H1 (cell line): ENCODE data around the gene NTN5. TPM values are rescaled to one million over a fixed set of nuclear protein-coding genes. Genes with fewer than 3 reads are reported as not detected.

Experiments used
- CTCF ChIA-PET: fragments of 300-600 bp; sonication (Branson Sonifier 250); formaldehyde crosslinking; loops from one replicate; lab custom pipeline; 2021; ENCODE audit not compliant: partially characterized antibody; lab: Charles Lee
- POLR2A ChIA-PET: fragments of 300-600 bp; sonication (Branson Sonifier 250); formaldehyde crosslinking; loops from one replicate; lab custom pipeline; 2021; ENCODE audit warnings: inconsistent platforms; ENCODE audit not compliant: partially characterized antibody; lab: Charles Lee
- DNase-seq, 2 experiments: peaks; one replicate each; pipeline versions ENCODE4 v3.0.0 to v3.0.0-alpha.2; 2010 to 2022; ENCODE audit warnings: low spot score in 2 of 2, low read depth in 1 of 2, mixed read lengths in 1 of 2
- FAIRE-seq: peaks from 2 replicates; lab custom pipeline; 2011; peaks lifted over from hg19 to GRCh38; lab: Jason Lieb, UNC
- H2AFZ ChIP-seq: 2 replicates; pipeline ENCODE4 v1.8.1; 2012; ENCODE audit warnings: low read length, inconsistent platforms
- H2AK5ac ChIP-seq: 2 replicates; pipeline ENCODE4 v1.6.1; 2013; ENCODE audit warnings: low read depth, low read length
- H2BK120ac ChIP-seq: replicated peaks from 2 replicates; pipeline ENCODE3; 2013; ENCODE audit warnings: low read depth, low read length, inconsistent platforms
- H2BK12ac ChIP-seq: 2 replicates; pipeline ENCODE4 v1.6.1; 2013; ENCODE audit warnings: low read depth, low read length
- H2BK15ac ChIP-seq: 2 replicates; pipeline ENCODE4 v1.6.1; 2013; ENCODE audit warnings: low read length
- H2BK20ac ChIP-seq: 2 replicates; pipeline ENCODE4 v1.6.1; 2013; ENCODE audit warnings: low read length
- H2BK5ac ChIP-seq: 2 replicates; pipeline ENCODE4 v1.6.1; 2013; ENCODE audit warnings: low read depth, low read length
- H3K14ac ChIP-seq: 2 replicates; pipeline ENCODE4 v1.6.1; 2013; ENCODE audit warnings: inconsistent platforms; ENCODE audit not compliant: insufficient read length
- H3K18ac ChIP-seq: 2 replicates; pipeline ENCODE4 v1.6.1; 2013; ENCODE audit warnings: low read length; ENCODE audit errors: extremely low read depth
- H3K23ac ChIP-seq: 2 replicates; pipeline ENCODE4 v1.6.1; 2013; ENCODE audit warnings: inconsistent platforms; ENCODE audit not compliant: insufficient read length
- H3K23me2 ChIP-seq: 2 replicates; pipeline ENCODE4 v1.6.1; 2013; ENCODE audit warnings: low read depth, low read length
- H3K27ac ChIP-seq: 2 replicates; pipeline ENCODE4 v1.6.1; 2011; ENCODE audit warnings: low read depth, low read length, inconsistent platforms
- H3K27me3 ChIP-seq, 4 experiments: replicated peaks in 1 of 4; 1 replicate in 1 of 4; 2 replicates in 3 of 4; pipeline versions ENCODE4 v1.6.1 to v1.8.1; 2011 to 2013; ENCODE audit warnings: low read length in 3 of 4, mild to moderate bottlenecking in 3 of 4, inconsistent platforms in 2 of 4, mixed read lengths in 2 of 4, moderate library complexity in 1 of 4; ENCODE audit not compliant: control insufficient read depth in 3 of 4, insufficient read depth in 3 of 4; ENCODE audit errors: extremely low read depth in 1 of 4
- H3K36me3 ChIP-seq, 4 experiments: 2 replicates each; pipeline versions ENCODE4 v1.6.1 to v1.8.1; 2011 to 2013; ENCODE audit warnings: mild to moderate bottlenecking in 4 of 4, low read length in 3 of 4, moderate library complexity in 2 of 4, control low read depth in 1 of 4, inconsistent platforms in 1 of 4; ENCODE audit not compliant: insufficient read depth in 4 of 4, control insufficient read depth in 2 of 4
- H3K4ac ChIP-seq: replicated peaks from 2 replicates; pipeline ENCODE3; 2013; ENCODE audit warnings: low read length, low read depth, mixed read lengths, inconsistent platforms; ENCODE audit not compliant: insufficient read length
- H3K4me1 ChIP-seq, 4 experiments: replicated peaks in 1 of 4; 1 replicate in 1 of 4; 2 replicates in 3 of 4; pipeline versions ENCODE4 v1.6.1 to v1.8.1; 2011 to 2013; ENCODE audit warnings: low read length in 3 of 4, inconsistent platforms in 2 of 4, mixed read lengths in 1 of 4; ENCODE audit not compliant: insufficient read depth in 4 of 4, control insufficient read depth in 3 of 4
- H3K4me2 ChIP-seq, 2 experiments: 2 replicates each; pipeline versions ENCODE4 v1.6.1 to v1.8.1; 2011 to 2013; ENCODE audit warnings: low read depth in 2 of 2, low read length in 2 of 2, control low read depth in 1 of 2, inconsistent platforms in 1 of 2, mild to moderate bottlenecking in 1 of 2; ENCODE audit not compliant: insufficient read depth in 1 of 2
- H3K4me3 ChIP-seq, 4 experiments: fragments of 200-600, 300-600 bp in 1 of 4; sonication (generic), shearing (Covaris generic), sonication (Bioruptor Twin) in 1 of 4; 2 replicates each; pipeline versions ENCODE4 v1.5.1 to v1.8.1; 2011 to 2016; ENCODE audit warnings: low read length in 4 of 4, low read depth in 3 of 4, control low read depth in 2 of 4, inconsistent platforms in 2 of 4, mild to moderate bottlenecking in 2 of 4, mixed read lengths in 1 of 4, moderate library complexity in 1 of 4; ENCODE audit not compliant: insufficient read depth in 2 of 4; ENCODE audit errors: extremely low read depth in 1 of 4
- H3K56ac ChIP-seq: replicated peaks from 2 replicates; pipeline ENCODE3; 2013; ENCODE audit warnings: low read depth, mild to moderate bottlenecking, mixed read lengths, low read length, inconsistent platforms; ENCODE audit not compliant: insufficient read length
- H3K79me1 ChIP-seq: 2 replicates; pipeline ENCODE4 v1.6.1; 2013; ENCODE audit warnings: low read depth, low read length, control low read depth
- H3K79me2 ChIP-seq, 2 experiments: 2 replicates each; pipeline versions ENCODE4 v1.6.1 to v1.8.1; 2012 to 2013; ENCODE audit warnings: low read length in 2 of 2, mild to moderate bottlenecking in 2 of 2, inconsistent platforms in 1 of 2; ENCODE audit not compliant: insufficient read depth in 2 of 2, control insufficient read depth in 1 of 2
- H3K9ac ChIP-seq, 4 experiments: replicated peaks in 1 of 4; 1 replicate in 1 of 4; 2 replicates in 3 of 4; pipeline versions ENCODE4 v1.6.1 to v1.8.1; 2011 to 2013; ENCODE audit warnings: low read depth in 3 of 4, low read length in 3 of 4, control low read depth in 2 of 4, mild to moderate bottlenecking in 2 of 4, moderate library complexity in 2 of 4, inconsistent platforms in 1 of 4; ENCODE audit errors: extremely low read depth in 1 of 4
- H3K9me3 ChIP-seq, 2 experiments: 2 replicates each; pipeline versions ENCODE4 v1.6.1 to v1.8.1; 2012 to 2013; ENCODE audit warnings: mild to moderate bottlenecking in 2 of 2, moderate library complexity in 2 of 2, control low read depth in 1 of 2, inconsistent platforms in 1 of 2, low read depth in 1 of 2, low read length in 1 of 2, mixed read lengths in 1 of 2; ENCODE audit not compliant: insufficient read depth in 2 of 2
- H4K20me1 ChIP-seq, 2 experiments: replicated peaks in 1 of 2; 2 replicates each; pipeline versions ENCODE3 to v1.8.1; 2011 to 2013; ENCODE audit warnings: inconsistent platforms in 2 of 2, low read length in 2 of 2, mild to moderate bottlenecking in 1 of 2; ENCODE audit not compliant: insufficient read depth in 2 of 2, control insufficient read depth in 1 of 2
- H4K5ac ChIP-seq: 2 replicates; pipeline ENCODE4 v1.6.1; 2013; ENCODE audit warnings: low read length, low read depth, mixed read lengths, inconsistent platforms; ENCODE audit not compliant: insufficient read length
- H4K8ac ChIP-seq: 2 replicates; pipeline ENCODE4 v1.8.0; 2013; ENCODE audit warnings: mild to moderate bottlenecking, moderate library complexity, low read length, inconsistent platforms; ENCODE audit not compliant: insufficient read depth; ENCODE audit errors: extremely low read depth
- H4K91ac ChIP-seq: replicated peaks from 2 replicates; pipeline ENCODE3; 2013; ENCODE audit warnings: low read length, mixed read lengths, inconsistent platforms; ENCODE audit not compliant: insufficient read length
- ASH2L ChIP-seq: fragments of 200-600, 300-600 bp; sonication (generic); IDR thresholded peaks from one replicate; pipeline ENCODE4 v1.7.1; 2017; ENCODE audit warnings: low read length
- CTBP2 ChIP-seq: IDR thresholded peaks from 2 replicates; pipeline ENCODE4 v1.7.0; 2011; ENCODE audit warnings: borderline replicate concordance, mild to moderate bottlenecking, moderate library complexity, mixed read lengths, low read length; ENCODE audit not compliant: insufficient read depth, insufficient read length
- EP300 ChIP-seq, 2 experiments: IDR thresholded peaks; 1 replicate in 1 of 2; 2 replicates in 1 of 2; pipeline ENCODE4 v1.6.1; 2011 to 2012; ENCODE audit warnings: low read depth in 2 of 2, low read length in 2 of 2, mild to moderate bottlenecking in 2 of 2, borderline replicate concordance in 1 of 2, inconsistent platforms in 1 of 2, moderate library complexity in 1 of 2
- GTF2F1 ChIP-seq: IDR thresholded peaks from 2 replicates; pipeline ENCODE4 v1.6.1; 2012; ENCODE audit warnings: low read depth, low read length, improper control_type of control experiment, borderline replicate concordance
- JUND ChIP-seq: IDR thresholded peaks from 2 replicates; pipeline ENCODE4 v1.6.1; 2011; ENCODE audit warnings: mild to moderate bottlenecking, improper control_type of control experiment, low read length
- NRF1 ChIP-seq: IDR thresholded peaks from 2 replicates; pipeline ENCODE4 v1.6.1; 2011; ENCODE audit warnings: mild to moderate bottlenecking, low read depth, low read length, improper control_type of control experiment
- POU5F1 ChIP-seq: IDR thresholded peaks from 2 replicates; pipeline ENCODE4 v1.6.1; 2011; ENCODE audit warnings: low read depth, mild to moderate bottlenecking, low read length, moderate library complexity
- RAD21 ChIP-seq, 2 experiments: IDR thresholded peaks in 1 of 2; conservative IDR thresholded peaks in 1 of 2; 2 replicates each; pipeline ENCODE4 v1.6.1; 2011; ENCODE audit warnings: low read depth in 2 of 2, low read length in 2 of 2, improper control_type of control experiment in 1 of 2, inconsistent platforms in 1 of 2, mild to moderate bottlenecking in 1 of 2, moderate library complexity in 1 of 2
- RBBP5 ChIP-seq: IDR thresholded peaks from 2 replicates; pipeline ENCODE4 v1.7.1; 2012; ENCODE audit warnings: low read depth, mild to moderate bottlenecking, inconsistent platforms, low read length, moderate library complexity, borderline replicate concordance
- SUZ12 ChIP-seq: fragments of 200-600 bp; sonication (generic); IDR thresholded peaks from 2 replicates; pipeline ENCODE4 v1.6.1; 2012; ENCODE audit warnings: mild to moderate bottlenecking, inconsistent platforms, low read length, moderate library complexity, mixed read lengths
- TAF7 ChIP-seq: optimal IDR thresholded peaks from 2 replicates; pipeline ENCODE3; 2011; ENCODE audit warnings: low read depth, mild to moderate bottlenecking, inconsistent platforms, low read length, moderate library complexity, borderline replicate concordance
- TBP ChIP-seq: IDR thresholded peaks from 2 replicates; pipeline ENCODE4 v1.6.1; 2011; ENCODE audit warnings: low read depth, low read length, improper control_type of control experiment
- WGBS, 2 experiments: shearing (Covaris generic) in 1 of 2; methylation state at CpG; one replicate each; pipeline versions ENCODE4 v1.1.6 to v1.1.7; 2013 to 2015; ENCODE audit warnings: low lambda C conversion rate in 2 of 2, mixed read lengths in 2 of 2, inconsistent platforms in 1 of 2, low coverage in 1 of 2, missing lambda C conversion rate in 1 of 2; ENCODE audit not compliant: insufficient replicate concordance in 2 of 2, insufficient coverage in 1 of 2, insufficient read length in 1 of 2; ENCODE audit errors: extremely low coverage in 1 of 2, missing lambda C conversion rate in 1 of 2; 5-methylcytosine and 5-hydroxymethylcytosine counted together
- polyA plus RNA-seq, 7 experiments: library from polyadenylated mRNA; depleted of rRNA in 3 of 7; stranded (reverse) in 5 of 7; unstranded in 2 of 7; fragments of >200 nt in 5 of 7; fragments of 200-250 nt in 2 of 7; gene quantifications; 1 replicate in 5 of 7; 2 replicates in 1 of 7; 4 replicates in 1 of 7; pipeline versions ENCODE4 v1.2.1 to v1.2.3, GENCODE V29; 2011 to 2013; ENCODE audit warnings: missing spikeins in 2 of 7, mixed read lengths in 2 of 7
- total RNA-seq: library from RNA; stranded (reverse); fragmentation: NEBNext Ultra II Directional; extraction: Animal tissue kit (Norgen Biotek cat#: 25700); gene quantifications from 2 replicates; pipeline ENCODE4 v1.2.1, GENCODE V29; 2021

NTN5 gene
- total and polyA plus RNA-seq, 2 of the 8 experiments (the other 6 are each of a cell fraction or from before 2014, with no cell fraction given): 0.47 to 0.85 TPM

- no peak overlapping the region for H4K8ac ChIP-seq
- H3K9ac ChIP-seq: no peak overlapping the region
- WGBS, 2 experiments: 93% methylated on average over 4 of the region's 10 CpGs; no CpG with 5 or more reads in 1 of the 2 experiments
- H3K36me3 ChIP-seq: no peaks in the 10 kb centered on the region
- ChIA-PET CTCF (interaction anchor here (0.9 to 1.5 kb wide), 5 partner anchors 9 to 124 kb away, joined by 3 to 4 read pairs (median 3); no protein-coding TSS in a partner anchor), POLR2A (interaction anchor here (1.4 kb wide), 1 partner anchor 26 kb away, joined by 5 read pairs; the partner anchor contains the start of gene CA11)
- no peak overlapping the region for H2BK5ac ChIP-seq
- no peak overlapping the region for H3K27ac ChIP-seq
- H3K4me1 ChIP-seq: peaks cover 2 to 23% (median 19%) of the 10 kb centered on the region in 4 experiments
- H3K4me2 ChIP-seq: no peak overlapping the region
- H3K18ac ChIP-seq: no peak overlapping the region
- no peak overlapping the region for H3K4ac ChIP-seq
- no peak overlapping the region for H4K91ac ChIP-seq
- no peak overlapping the region for H3K56ac ChIP-seq
- H2BK15ac ChIP-seq: 0 out of 2 replicates have a peak overlapping the region, but pooled peaks have one; percentile 46
- no peak overlapping the region for H2AK5ac ChIP-seq
- TF ChIP-seq TBP: no peak
- no peak for TF ChIP-seq TAF7
- no peak for TF ChIP-seq SUZ12
- no peak for TF ChIP-seq RBBP5
- TF ChIP-seq JUND: no peak
- TF ChIP-seq NRF1: no peak
- no peak for TF ChIP-seq POU5F1
- TF ChIP-seq ASH2L: no peak
- no peak for TF ChIP-seq GTF2F1
- no peak for TF ChIP-seq CTBP2
- no peak for TF ChIP-seq EP300 (IDR thresholded peaks at IDR 0.05; ENCODE audit: borderline replicate concordance in 1 of 2, low read depth in 2 of 2, low read length in 2 of 2)
- TF ChIP-seq RAD21 (IDR thresholded peaks at IDR 0.05 in 1 of 2, conservative IDR thresholded peaks at IDR 0.05 in 1 of 2; ENCODE audit: low read depth in 2 of 2, low read length in 2 of 2): no peak
- TF ChIP-seq, all 59 proteins: peak for 0
- no peak for FAIRE-seq
- Histone ChIP-seq H3K79me2 (no peaks in the 10 kb centered on the region; a peak in 1 of 4 replicates), H4K20me1 (peaks cover 0 to 4% of the 10 kb centered on the region in 2 experiments), H4K5ac (no peak overlapping the region), H2BK120ac (no peak overlapping the region), H2AFZ (no peak overlapping the region), H3K14ac (no peak overlapping the region), H2BK12ac (no peak overlapping the region), H3K23ac (no peak overlapping the region), H3K9me3 (peaks cover 0 to 3% of the 10 kb centered on the region in 2 experiments; a peak in 1 of 4 replicates), H3K79me1 (no peaks in the 10 kb centered on the region), H3K27me3 (peaks cover 0 to 5% (median 3%) of the 10 kb centered on the region in 4 experiments; a peak in 2 of 7 replicates), H3K4me3 (no peak overlapping the region), H2BK20ac (no peak overlapping the region), H3K23me2 (peaks cover 24% of the 10 kb centered on the region; the same call in 1 of the 2 replicates)
- DNase-seq: no peak
These were observed 1.3 kb downstream of the NTN5 start for GRCh38 chr19:48671446-48671995.
